ENCODE results near the gene PIEZO1.
A peak's percentile ranks its signal among the peaks of the same experiment; 100 is the strongest.

PIEZO1 gene

GRCh38 chr16:88702371-88703210 is 82.4 kb downstream of the PIEZO1 start:
- no peak overlapping the region for H3K4me3 ChIP-seq (ENCODE audit: low read depth, low read length)
- CTCF ChIA-PET, result interaction anchor here (1.5 kb wide), 1 partner anchor 35 kb away, joined by 6 read pairs; no protein-coding TSS in a partner anchor
- no peak for TF ChIP-seq CTCF (IDR thresholded peaks at IDR 0.05; ENCODE audit: insufficient read depth, low read length, missing control alignments)
- POLR2A ChIA-PET, result no interaction called here
- no peak for DNase-seq (ENCODE audit: low read depth, low spot score)

DNA sequence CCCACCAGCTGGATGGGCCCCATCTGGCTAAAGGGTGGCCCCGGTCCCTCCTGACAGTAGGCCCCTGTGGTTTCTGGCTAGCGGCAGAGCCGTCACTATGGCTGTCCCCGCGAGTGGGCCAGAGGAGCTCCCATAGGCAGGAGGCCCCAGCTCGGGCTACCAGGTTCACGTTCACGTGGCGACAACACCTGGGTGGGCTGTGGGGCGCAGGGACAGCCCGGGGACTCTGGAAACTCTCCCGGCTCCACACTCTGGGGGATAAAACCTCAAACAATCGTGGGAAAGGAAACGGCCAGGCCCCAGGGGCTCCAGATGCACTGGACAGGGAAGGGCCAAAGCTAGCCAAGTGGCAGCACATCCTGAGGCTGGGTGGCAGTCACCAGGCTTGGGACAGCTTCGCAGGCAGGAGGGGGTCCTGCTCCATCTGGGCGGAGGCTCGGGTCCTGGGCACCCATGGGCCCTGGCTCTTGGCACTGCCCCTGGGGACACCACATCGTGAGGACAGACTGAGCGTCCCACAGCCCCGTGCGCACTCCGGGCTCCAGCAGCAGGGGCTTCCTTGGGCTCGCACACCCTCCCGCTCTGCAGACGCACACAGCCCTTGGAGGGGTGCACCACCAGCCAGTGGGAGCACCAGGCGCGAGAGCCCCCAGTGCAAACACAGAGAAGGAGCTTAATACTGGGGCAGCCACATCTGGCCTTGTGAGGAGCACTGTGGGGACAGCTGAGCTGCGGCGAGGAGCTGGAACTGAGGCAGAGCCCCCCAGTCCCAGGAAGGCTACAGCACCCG is 83.2 kb downstream of the PIEZO1 start:
- TF ChIP-seq CTCF (IDR thresholded peaks at IDR 0.05; ENCODE audit: insufficient read depth, low read length, missing control alignments), result no peak
- CTCF ChIA-PET, result interaction anchor here (0.8 to 2.1 kb wide), 2 partner anchors 35 to 107 kb away, joined by 3 to 8 read pairs; no protein-coding TSS in a partner anchor
- DNase-seq (ENCODE audit: low read depth, low spot score), result no peak
- H3K4me3 ChIP-seq (ENCODE audit: low read depth, low read length), result no peak overlapping the region
- POLR2A ChIA-PET, result interaction anchor here (0.5 kb wide), 1 partner anchor 35 kb away, joined by 3 read pairs; no protein-coding TSS in a partner anchor

DNA sequence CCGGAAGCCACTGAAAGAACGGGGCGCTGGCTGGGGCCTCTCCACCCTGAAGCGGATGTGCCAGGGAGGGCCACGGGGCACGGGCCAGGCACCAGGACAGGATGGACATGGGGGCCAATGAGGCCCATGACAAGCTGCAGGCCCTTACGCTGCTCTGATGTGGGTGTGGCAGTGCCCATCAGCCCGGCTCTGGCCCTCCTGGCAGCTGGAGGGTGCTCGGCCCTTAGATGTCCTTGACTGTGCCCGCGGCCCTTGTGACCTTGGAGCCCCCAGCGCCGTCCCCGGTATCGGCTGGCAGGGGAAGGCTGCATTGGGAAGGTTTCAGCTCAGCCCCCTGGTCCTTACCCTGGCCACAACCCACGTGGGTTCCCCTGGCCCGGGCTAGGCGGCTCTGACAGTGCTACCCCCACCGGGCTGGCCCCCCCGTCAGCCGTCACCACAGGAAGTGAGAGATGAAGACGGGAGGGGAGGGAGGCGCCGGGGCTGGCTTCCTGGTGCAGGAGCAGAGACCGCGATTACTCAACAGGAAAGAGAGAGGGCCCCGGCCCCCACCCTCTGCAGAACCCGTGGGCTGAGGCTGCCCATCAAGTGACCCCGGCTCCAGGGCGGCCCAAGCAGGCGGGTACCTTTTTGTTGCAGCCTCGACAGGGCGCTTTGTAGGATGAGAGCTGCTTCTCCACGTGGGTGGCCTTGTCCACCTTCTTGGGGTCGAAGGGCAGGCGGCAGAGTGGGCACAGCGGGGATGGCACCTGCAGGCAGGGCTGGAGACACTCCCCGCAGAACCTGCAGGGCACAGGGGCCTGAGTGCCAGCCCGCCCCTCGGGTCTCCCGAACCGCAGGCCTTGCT is 84.2 kb downstream of the PIEZO1 start:
- peak; percentile 29 for DNase-seq (ENCODE audit: low read depth, low spot score)
- POLR2A ChIA-PET, result no interaction called here
- TF ChIP-seq CTCF (IDR thresholded peaks at IDR 0.05; ENCODE audit: insufficient read depth, low read length, missing control alignments), result no peak
- H3K4me3 ChIP-seq (ENCODE audit: low read depth, low read length), result no peak overlapping the region
- CTCF ChIA-PET, result interaction anchor here (0.8 to 2.1 kb wide), 3 partner anchors 14 to 108 kb away, joined by 3 to 8 read pairs (median 3); no protein-coding TSS in a partner anchor

GRCh38 chr16:88700322-88700635 is 84.7 kb downstream of the PIEZO1 start:
- ChIA-PET CTCF (interaction anchor here (0.9 to 2.1 kb wide), 2 partner anchors 13 to 37 kb away, joined by 3 to 8 read pairs; no protein-coding TSS in a partner anchor), POLR2A (no interaction called here)
- H3K4me3 ChIP-seq (ENCODE audit: low read depth, low read length), result no peak overlapping the region

DNA sequence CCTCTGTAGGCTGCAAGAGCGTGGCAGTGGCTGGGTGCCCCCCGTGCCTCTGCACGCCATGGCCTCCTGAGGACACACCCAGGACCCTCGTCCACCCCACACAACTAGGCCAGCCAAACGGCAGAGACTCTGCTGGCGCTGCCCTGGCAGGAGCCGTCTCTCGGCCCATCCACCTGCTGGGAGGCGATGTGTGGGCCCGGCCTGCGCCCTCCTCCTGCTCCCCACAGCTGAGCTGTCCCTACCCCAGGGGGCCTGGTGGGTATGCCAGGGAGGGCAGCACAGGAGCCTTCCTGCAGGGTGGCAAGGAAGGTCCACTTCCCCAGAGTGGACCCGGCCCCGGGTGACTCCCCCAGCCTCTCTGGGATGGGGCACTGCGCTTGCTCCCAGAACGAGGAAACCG is 85.8 kb downstream of the PIEZO1 start:
- no peak overlapping the region for H3K4me3 ChIP-seq (ENCODE audit: low read depth, low read length)
- DNase-seq (ENCODE audit: low read depth, low spot score), result no peak
- ChIA-PET CTCF (interaction anchor here (1.3 to 1.7 kb wide), 2 partner anchors 11 to 19 kb away, joined by 4 to 5 read pairs; no protein-coding TSS in a partner anchor), POLR2A (no interaction called here)
- TF ChIP-seq CTCF (IDR thresholded peaks at IDR 0.05; ENCODE audit: insufficient read depth, low read length, missing control alignments), result no peak

More at GRCh38 chr16:88700322-88700635, 84.7 kb downstream of the PIEZO1 start:
- no peak for DNase-seq (ENCODE audit: low read depth, low spot score)
- no peak for TF ChIP-seq CTCF (IDR thresholded peaks at IDR 0.05; ENCODE audit: insufficient read depth, low read length, missing control alignments)

All from AG04449 (cell line).